Thoracic aorta (tissue), 2 donors: Measurements from ENCODE around the gene SIRPG. TPM values are rescaled to one million over a fixed set of nuclear protein-coding genes. Genes with fewer than 3 reads are reported as not detected.

ENCODE experiments used
- ATAC-seq: fragments of 150-250 bp; one replicate; pipeline ENCODE4 v1.8.0; 2017; ENCODE audit warnings: low read depth; ENCODE audit not compliant: insufficient number of reproducible peaks, low FRiP score
- DNase-seq: peaks from one replicate; pipeline ENCODE4 v3.0.0-alpha.2; 2020; ENCODE audit warnings: low spot score
- H3K27ac ChIP-seq, 2 donors: fragments of 200-600 bp; sonication (generic); 1 replicate in 1 of 2; 2 replicates in 1 of 2; pipeline ENCODE4 v1.5.1; 2016; ENCODE audit warnings: mild to moderate bottlenecking in 2 of 2, moderate library complexity in 2 of 2
- H3K27me3 ChIP-seq: fragments of 200-600 bp; sonication (generic); replicated peaks from 2 replicates; pipeline ENCODE4 v1.6.0; 2016; ENCODE audit warnings: mild to moderate bottlenecking; ENCODE audit not compliant: insufficient read depth
- H3K36me3 ChIP-seq: fragments of 200-600 bp; sonication (generic); one replicate; pipeline ENCODE4 v1.5.1; 2016
- H3K4me1 ChIP-seq, 2 donors: fragments of 200-600 bp; sonication (generic); 1 replicate in 1 of 2; 2 replicates in 1 of 2; pipeline versions ENCODE4 v1.5.1 to v1.6.0; 2016; ENCODE audit warnings: low read depth in 2 of 2, mild to moderate bottlenecking in 1 of 2; ENCODE audit not compliant: control insufficient read depth in 1 of 2
- H3K4me3 ChIP-seq: fragments of 200-600 bp; sonication (generic); 2 replicates; pipeline ENCODE4 v1.5.1; 2016; ENCODE audit warnings: mild to moderate bottlenecking
- H3K9me3 ChIP-seq: fragments of 200-600 bp; sonication (generic); 2 replicates; pipeline ENCODE4 v1.5.1; 2016
- total RNA-seq, 2 donors: library from RNA; depleted of rRNA; stranded (reverse); fragments of >200 nt; gene quantifications; one replicate each; pipeline versions ENCODE4 v1.1.0 to v1.2.3, GENCODE V29; 2016
- TF ChIP-seq, protein P1 (sequence below): fragments of 200-600 bp; sonication (generic); IDR thresholded peaks from one replicate; pipeline ENCODE4 v1.5.1; 2019; ENCODE audit warnings: antibody characterized with exemption

SIRPG gene
- total RNA-seq, 2 donors from 2014 or later, result 3.8 TPM; not detected in 1

DNA sequence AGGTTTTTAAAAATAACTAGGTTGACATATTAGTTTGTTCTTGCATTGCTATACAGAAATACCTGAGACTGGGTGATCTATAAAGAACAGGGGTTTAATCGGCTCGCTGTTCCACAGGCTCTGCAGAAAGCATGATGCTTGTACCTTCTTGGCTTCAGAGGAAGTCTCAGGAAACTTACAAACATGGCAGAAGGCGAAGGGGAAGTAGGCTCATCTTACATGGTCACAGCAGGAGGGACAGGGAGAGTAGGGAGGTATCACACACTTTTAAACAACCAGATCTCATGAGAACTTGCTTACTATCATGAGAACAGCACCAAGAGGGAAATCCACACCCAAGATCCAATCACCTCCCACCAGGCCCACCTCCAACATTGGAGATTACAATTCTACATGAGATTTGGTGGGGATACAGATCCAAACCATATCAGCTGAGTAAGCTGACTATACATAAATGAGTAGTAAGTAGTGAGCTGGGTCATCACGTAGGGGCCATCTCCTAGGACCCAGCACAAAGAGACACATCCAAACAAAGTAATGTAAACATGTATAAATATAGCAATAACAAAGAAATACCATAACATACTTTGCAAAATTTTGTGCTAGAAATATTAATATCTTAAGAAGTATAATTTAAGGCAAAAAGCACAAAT, 31.4 kb upstream of the SIRPG start:
- Histone ChIP-seq H3K4me3 (no peak overlapping the region), H3K9me3 (no peaks in the 10 kb centered on the region), H3K4me1 (no peaks in the 10 kb centered on the region), H3K27ac (no peak overlapping the region), H3K36me3 (no peaks in the 10 kb centered on the region), H3K27me3 (no peaks in the 10 kb centered on the region)
- TF ChIP-seq, protein P1, sequence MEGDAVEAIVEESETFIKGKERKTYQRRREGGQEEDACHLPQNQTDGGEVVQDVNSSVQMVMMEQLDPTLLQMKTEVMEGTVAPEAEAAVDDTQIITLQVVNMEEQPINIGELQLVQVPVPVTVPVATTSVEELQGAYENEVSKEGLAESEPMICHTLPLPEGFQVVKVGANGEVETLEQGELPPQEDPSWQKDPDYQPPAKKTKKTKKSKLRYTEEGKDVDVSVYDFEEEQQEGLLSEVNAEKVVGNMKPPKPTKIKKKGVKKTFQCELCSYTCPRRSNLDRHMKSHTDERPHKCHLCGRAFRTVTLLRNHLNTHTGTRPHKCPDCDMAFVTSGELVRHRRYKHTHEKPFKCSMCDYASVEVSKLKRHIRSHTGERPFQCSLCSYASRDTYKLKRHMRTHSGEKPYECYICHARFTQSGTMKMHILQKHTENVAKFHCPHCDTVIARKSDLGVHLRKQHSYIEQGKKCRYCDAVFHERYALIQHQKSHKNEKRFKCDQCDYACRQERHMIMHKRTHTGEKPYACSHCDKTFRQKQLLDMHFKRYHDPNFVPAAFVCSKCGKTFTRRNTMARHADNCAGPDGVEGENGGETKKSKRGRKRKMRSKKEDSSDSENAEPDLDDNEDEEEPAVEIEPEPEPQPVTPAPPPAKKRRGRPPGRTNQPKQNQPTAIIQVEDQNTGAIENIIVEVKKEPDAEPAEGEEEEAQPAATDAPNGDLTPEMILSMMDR, result no peak
- no peak for ATAC-seq
- DNase-seq, result no peak

DNA sequence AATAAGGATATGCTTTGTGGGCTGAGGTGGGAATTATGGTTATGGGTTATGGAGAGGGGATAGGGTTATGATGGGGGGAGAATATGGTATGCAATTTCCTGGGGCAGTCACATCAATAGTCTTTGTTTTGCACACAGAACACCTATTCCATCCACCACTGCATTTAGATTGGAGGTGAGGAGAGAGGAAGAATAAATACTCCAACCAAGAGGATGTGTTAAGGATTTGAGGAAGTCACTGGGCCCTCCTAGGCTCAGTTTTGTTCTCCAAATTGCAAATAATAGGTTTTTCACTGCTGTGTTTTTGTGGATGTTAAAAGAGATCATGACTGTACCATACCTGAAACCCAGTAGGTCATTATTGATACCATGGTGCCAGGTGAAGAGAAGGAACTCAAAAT, 29.5 kb upstream of the SIRPG start:
- Histone ChIP-seq H3K4me3 (no peak overlapping the region), H3K4me1 (no peaks in the 10 kb centered on the region), H3K27me3 (no peaks in the 10 kb centered on the region), H3K9me3 (no peaks in the 10 kb centered on the region), H3K36me3 (no peaks in the 10 kb centered on the region), H3K27ac (no peak overlapping the region)
- TF ChIP-seq, protein P1, result no peak
- DNase-seq (no peak), ATAC-seq (no peak)

DNA sequence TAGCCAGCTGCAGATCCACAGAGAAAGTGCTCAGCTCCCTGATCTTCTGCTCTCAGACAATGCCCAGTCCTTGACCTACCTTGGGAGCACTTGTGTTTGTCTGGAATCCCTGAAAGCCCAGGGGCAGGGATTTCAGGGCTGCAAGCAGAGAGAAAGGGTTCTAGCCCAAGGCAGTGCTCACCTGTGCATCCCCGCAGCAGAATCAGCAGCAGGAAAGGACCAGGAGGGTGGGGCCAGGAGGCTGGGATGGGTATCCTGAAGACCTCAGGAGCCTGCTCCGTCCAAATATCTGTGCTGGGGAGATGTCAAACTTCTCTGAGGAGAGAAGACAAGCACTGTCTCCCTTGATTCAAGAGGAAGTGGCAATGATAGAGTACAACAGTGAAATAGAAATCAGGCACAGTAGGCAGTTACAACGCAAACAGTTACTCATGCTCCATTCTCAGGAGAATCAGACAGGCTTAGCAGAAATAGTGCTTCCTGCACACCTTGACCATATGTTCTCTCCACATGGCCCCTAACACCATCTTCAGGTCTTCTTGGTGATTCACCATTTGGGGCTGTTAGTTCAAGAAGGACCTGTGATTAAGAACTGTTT, 28.7 kb upstream of the SIRPG start:
- DNase-seq (no peak), ATAC-seq (no peak)
- Histone ChIP-seq H3K36me3 (no peaks in the 10 kb centered on the region), H3K9me3 (no peaks in the 10 kb centered on the region), H3K27ac (no peak overlapping the region), H3K4me1 (no peaks in the 10 kb centered on the region), H3K27me3 (no peaks in the 10 kb centered on the region), H3K4me3 (no peak overlapping the region)
- TF ChIP-seq, protein P1, result no peak

DNA sequence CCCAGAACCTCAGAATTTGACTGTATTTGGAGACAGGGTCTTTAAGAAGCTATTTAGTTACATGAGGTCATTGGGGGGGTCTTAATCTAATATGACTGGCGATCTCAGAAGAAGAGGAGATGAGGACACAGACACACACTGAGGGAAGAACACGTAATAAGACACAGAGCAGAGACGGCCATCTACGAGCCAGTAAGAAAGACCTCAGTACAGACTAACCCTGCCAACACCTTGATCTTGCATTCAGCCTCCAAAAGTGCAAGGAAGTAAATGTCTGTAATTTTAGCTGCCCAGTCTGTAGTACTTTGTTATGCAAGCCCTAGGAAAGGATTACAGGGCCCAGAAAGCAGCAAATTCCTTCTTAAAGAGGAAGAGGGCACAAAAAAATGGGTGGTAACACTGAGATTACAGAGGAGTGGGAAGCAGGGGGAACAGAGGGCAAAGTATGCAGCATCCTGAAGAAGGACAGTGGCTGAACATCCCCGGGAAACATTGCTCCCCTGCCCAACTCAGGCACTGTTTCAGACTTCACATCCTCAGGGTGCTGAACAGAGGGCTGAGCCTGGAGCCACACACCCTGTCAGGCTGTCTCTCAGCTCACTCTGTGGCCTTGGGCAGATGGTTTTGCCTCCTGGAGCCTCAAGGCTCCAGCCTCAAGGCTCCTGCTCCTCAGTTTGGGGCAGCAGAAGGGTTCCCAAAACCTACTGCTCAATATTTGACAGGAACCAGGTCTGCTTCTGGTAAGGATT, 27.9 kb upstream of the SIRPG start:
- Histone ChIP-seq H3K27ac (no peak overlapping the region), H3K27me3 (no peaks in the 10 kb centered on the region), H3K36me3 (no peaks in the 10 kb centered on the region), H3K9me3 (no peaks in the 10 kb centered on the region), H3K4me3 (no peak overlapping the region), H3K4me1 (no peaks in the 10 kb centered on the region)
- ATAC-seq, result no peak
- DNase-seq, result no peak
- TF ChIP-seq, protein P1, result no peak

DNA sequence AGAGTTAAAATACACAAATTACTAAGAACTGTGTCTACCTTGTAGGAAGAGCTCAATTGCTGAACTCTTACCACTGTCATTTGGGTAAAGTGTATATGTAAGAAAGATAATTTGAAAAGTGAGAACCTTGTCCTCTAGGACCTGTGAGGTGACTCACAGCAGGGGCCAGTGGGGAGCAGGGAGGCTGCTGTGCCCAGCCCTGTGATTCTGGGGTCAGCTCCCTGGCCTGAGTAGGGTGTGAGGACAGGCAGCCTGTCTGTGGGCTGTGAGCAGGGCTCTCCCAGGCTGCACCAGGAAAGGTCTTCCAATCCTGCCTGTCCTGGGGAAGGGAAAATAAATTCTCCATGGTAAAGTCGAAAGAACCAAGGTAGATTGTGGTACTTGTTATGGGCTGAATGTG, 27.3 kb upstream of the SIRPG start:
- H3K27ac ChIP-seq, result no peak overlapping the region
- H3K4me1 ChIP-seq, result no peaks in the 10 kb centered on the region
- TF ChIP-seq, protein P1, result no peak
- no peaks in the 10 kb centered on the region for H3K9me3 ChIP-seq
- no peak for DNase-seq
- no peaks in the 10 kb centered on the region for H3K36me3 ChIP-seq
- ATAC-seq, result no peak
- no peak overlapping the region for H3K4me3 ChIP-seq
- H3K27me3 ChIP-seq, result no peaks in the 10 kb centered on the region
